GM10266 (cell line): ENCODE measurements around the gene TEAD4.

Experiments
- DNase-seq: peaks from one replicate; pipeline ENCODE4 v3.0.0; 2012; ENCODE audit errors: extremely low spot score
- TF ChIP-seq, protein P1 (sequence below): IDR thresholded peaks from 2 replicates; pipeline ENCODE4 v1.5.1; 2012; ENCODE audit warnings: mild to moderate bottlenecking, low read depth; ENCODE audit not compliant: control insufficient read depth, insufficient read depth; ENCODE audit errors: missing control alignments

Gene TEAD4

DNA sequence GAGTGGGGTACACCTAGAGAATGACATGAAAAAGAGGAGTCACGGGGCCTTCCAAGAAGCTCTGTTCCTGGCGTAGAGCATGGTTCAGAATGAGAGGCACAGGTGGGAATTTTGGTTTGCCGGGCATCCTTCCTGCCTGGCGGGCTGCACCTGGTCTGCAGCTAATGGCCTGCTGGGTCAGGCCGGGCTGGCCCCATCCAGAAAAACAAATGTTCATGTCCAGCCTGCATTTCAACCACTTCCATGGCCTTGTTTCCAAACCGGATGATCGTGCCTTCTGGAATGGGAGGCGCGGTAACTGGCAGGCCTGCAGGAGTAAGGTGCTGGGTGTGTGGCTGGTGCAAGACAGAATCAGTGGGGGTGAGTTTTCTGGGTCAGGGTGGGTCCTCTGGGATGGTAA is 14.4 kb downstream of the TEAD4 start:
- DNase-seq = no peak

DNA sequence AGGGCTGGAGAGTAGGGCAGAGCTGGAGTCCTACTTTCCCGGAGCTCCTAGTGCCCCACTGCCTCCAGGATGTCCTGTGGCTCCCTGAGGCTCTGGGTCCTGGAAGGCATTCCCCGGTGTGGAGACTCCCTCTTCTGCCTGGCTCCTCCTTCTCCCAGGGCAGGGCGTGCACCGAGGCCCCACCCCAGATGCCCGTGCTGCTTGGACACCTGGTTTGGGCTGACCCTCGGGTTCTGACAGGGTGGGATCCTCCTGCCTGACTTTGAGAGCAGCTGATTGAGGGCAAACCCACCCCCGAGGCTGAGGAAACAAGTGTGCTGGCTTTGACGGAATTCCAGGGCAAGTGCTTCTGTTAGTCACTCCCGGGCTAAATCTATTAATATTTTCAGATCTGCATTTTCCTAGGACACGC is 15.4 kb downstream of the TEAD4 start:
- TF ChIP-seq, protein P1, sequence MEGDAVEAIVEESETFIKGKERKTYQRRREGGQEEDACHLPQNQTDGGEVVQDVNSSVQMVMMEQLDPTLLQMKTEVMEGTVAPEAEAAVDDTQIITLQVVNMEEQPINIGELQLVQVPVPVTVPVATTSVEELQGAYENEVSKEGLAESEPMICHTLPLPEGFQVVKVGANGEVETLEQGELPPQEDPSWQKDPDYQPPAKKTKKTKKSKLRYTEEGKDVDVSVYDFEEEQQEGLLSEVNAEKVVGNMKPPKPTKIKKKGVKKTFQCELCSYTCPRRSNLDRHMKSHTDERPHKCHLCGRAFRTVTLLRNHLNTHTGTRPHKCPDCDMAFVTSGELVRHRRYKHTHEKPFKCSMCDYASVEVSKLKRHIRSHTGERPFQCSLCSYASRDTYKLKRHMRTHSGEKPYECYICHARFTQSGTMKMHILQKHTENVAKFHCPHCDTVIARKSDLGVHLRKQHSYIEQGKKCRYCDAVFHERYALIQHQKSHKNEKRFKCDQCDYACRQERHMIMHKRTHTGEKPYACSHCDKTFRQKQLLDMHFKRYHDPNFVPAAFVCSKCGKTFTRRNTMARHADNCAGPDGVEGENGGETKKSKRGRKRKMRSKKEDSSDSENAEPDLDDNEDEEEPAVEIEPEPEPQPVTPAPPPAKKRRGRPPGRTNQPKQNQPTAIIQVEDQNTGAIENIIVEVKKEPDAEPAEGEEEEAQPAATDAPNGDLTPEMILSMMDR = no peak
- no peak for DNase-seq

More for the DNA sequence above, 14.4 kb downstream of the TEAD4 start:
- TF ChIP-seq, protein P1 = no peak

GRCh38 chr12:2976581-2976996 is 17.4 kb downstream of the TEAD4 start:
- TF ChIP-seq, protein P1 = no peak
- DNase-seq = no peak

- no peak for DNase-seq
- TF ChIP-seq, protein P1 = no peak
Observed at GRCh38 chr12:2977776-2978175, 18.6 kb downstream of the TEAD4 start.

- TF ChIP-seq, protein P1 = no peak
- no peak for DNase-seq
Observed at GRCh38 chr12:2979806-2980205, 20.6 kb downstream of the TEAD4 start.

DNA sequence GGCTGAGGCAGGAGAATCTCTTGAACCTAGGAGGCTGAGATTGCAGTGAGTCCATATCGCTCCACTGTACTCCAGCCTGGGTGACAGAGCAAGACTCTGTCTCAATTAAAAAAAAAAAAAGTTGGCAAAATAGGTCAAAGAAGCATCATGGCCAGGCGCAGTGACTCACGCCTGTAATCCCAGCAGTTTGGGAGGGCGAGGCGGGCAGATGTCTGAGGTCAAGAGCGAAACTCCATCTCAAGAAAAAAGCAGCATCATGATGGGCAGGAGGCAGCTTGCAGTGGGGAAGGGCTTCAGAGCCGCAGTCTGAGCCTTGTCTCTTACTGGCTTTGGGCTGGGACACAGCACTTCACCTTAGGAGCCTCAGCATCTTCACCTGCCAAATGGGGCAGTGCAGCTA is 21.4 kb downstream of the TEAD4 start:
- TF ChIP-seq, protein P1 = no peak
- no peak for DNase-seq

GRCh38 chr12:2982361-2982760 is 23.2 kb downstream of the TEAD4 start:
- TF ChIP-seq, protein P1 = no peak
- DNase-seq = no peak
